Neural cell (in vitro differentiated cells): ENCODE measurements around the gene CD151. TPM values are rescaled to one million over a fixed set of nuclear protein-coding genes. Genes with fewer than 3 reads are reported as not detected.

Source experiments
- H2AFZ ChIP-seq: fragments of 200-600, 300-800 bp; sonication (generic), shearing (Covaris generic); 2 replicates; pipeline ENCODE4 v1.6.0; 2014; ENCODE audit warnings: low read depth, mild to moderate bottlenecking, antibody characterized with exemption, low read length, moderate library complexity
- H3F3A ChIP-seq: fragments of 200-600 bp; shearing (Covaris generic); 2 replicates; pipeline ENCODE4 v1.6.1; 2016; ENCODE audit warnings: mild to moderate bottlenecking, moderate library complexity, mixed read lengths, antibody characterized with exemption, low read length; ENCODE audit not compliant: insufficient read depth, poor library complexity, severe bottlenecking
- H3K27ac ChIP-seq: fragments of 200-600, 300-800 bp; sonication (generic), shearing (Covaris generic); 2 replicates; pipeline ENCODE4 v1.5.1; 2014; ENCODE audit warnings: mild to moderate bottlenecking, low read length, moderate library complexity
- H3K27me3 ChIP-seq: fragments of 300-800, 200-600 bp; sonication (generic), shearing (Covaris generic); 2 replicates; pipeline ENCODE4 v1.6.0; 2014; ENCODE audit warnings: mild to moderate bottlenecking, low read depth, low read length, moderate library complexity; ENCODE audit not compliant: insufficient read depth
- H3K36me3 ChIP-seq: fragments of 300-800, 200-600 bp; sonication (generic), shearing (Covaris generic); 2 replicates; pipeline ENCODE4 v1.5.1; 2014; ENCODE audit warnings: mild to moderate bottlenecking, antibody characterized with exemption, low read length, moderate library complexity; ENCODE audit not compliant: insufficient read depth
- H3K4me2 ChIP-seq: fragments of 300-800, 200-600 bp; sonication (generic), shearing (Covaris generic); 2 replicates; pipeline ENCODE4 v1.6.0; 2014; ENCODE audit warnings: mild to moderate bottlenecking, low read length
- H3K4me3 ChIP-seq: fragments of 300-800, 200-600 bp; sonication (generic), shearing (Covaris generic); 2 replicates; pipeline ENCODE4 v1.5.1; 2014; ENCODE audit warnings: mild to moderate bottlenecking, low read length, moderate library complexity
- H3K79me2 ChIP-seq: fragments of 200-600 bp; shearing (Covaris generic); replicated peaks from 2 replicates; pipeline ENCODE4 v1.6.0; 2014; ENCODE audit warnings: mild to moderate bottlenecking, low read length, moderate library complexity; ENCODE audit not compliant: insufficient read depth
- H3K9ac ChIP-seq: fragments of 300-800, 200-600 bp; sonication (generic), shearing (Covaris generic); 2 replicates; pipeline ENCODE4 v1.6.1; 2016; ENCODE audit warnings: mild to moderate bottlenecking, low read length, mixed read lengths
- H3K9me2 ChIP-seq: fragments of 200-600 bp; shearing (Covaris generic); 2 replicates; pipeline ENCODE4 v1.6.1; 2016; ENCODE audit warnings: mild to moderate bottlenecking, low read length, mixed read lengths; ENCODE audit not compliant: insufficient read depth
- H3K9me3 ChIP-seq: fragments of 200-600, 300-800 bp; sonication (generic), shearing (Covaris generic); 2 replicates; pipeline ENCODE4 v1.6.1; 2016; ENCODE audit warnings: mild to moderate bottlenecking, mixed run types, low read length, moderate library complexity, mixed read lengths
- H4K20me1 ChIP-seq: fragments of 200-600 bp; shearing (Covaris generic); 2 replicates; pipeline ENCODE4 v1.6.1; 2016; ENCODE audit warnings: mild to moderate bottlenecking, mixed run types; ENCODE audit not compliant: insufficient read depth
- CTCF ChIP-seq: fragments of 450-650 bp; IDR thresholded peaks from 2 replicates; pipeline ENCODE4 v1.5.1; 2014; ENCODE audit warnings: antibody characterized with exemption, mild to moderate bottlenecking, moderate library complexity; ENCODE audit not compliant: poor library complexity, severe bottlenecking
- EP300 ChIP-seq: fragments of 450-650 bp; conservative IDR thresholded peaks from 2 replicates; pipeline ENCODE4 v1.6.1; 2014; ENCODE audit warnings: antibody characterized with exemption, mild to moderate bottlenecking, moderate library complexity; ENCODE audit not compliant: poor library complexity, severe bottlenecking
- EZH2 ChIP-seq: fragments of 200-600, 300-800 bp; shearing (Covaris generic), sonication (generic); IDR thresholded peaks from 2 replicates; pipeline ENCODE4 v1.6.1; 2014; ENCODE audit warnings: antibody characterized with exemption, low read length, borderline replicate concordance, mild to moderate bottlenecking; ENCODE audit not compliant: insufficient read depth, poor library complexity, severe bottlenecking
- MXI1 ChIP-seq: fragments of 450-650 bp; conservative IDR thresholded peaks from 2 replicates; pipeline ENCODE4 v1.6.1; 2014; ENCODE audit warnings: antibody characterized with exemption, mild to moderate bottlenecking; ENCODE audit not compliant: poor library complexity, severe bottlenecking
- POLR2AphosphoS5 ChIP-seq: IDR thresholded peaks from 2 replicates; pipeline ENCODE4 v1.6.1; 2012
- RAD21 ChIP-seq: fragments of 450-650 bp; conservative IDR thresholded peaks from 2 replicates; pipeline ENCODE4 v1.6.1; 2014; ENCODE audit warnings: antibody characterized with exemption, mild to moderate bottlenecking, moderate library complexity
- REST ChIP-seq: IDR thresholded peaks from 2 replicates; pipeline ENCODE4 v1.6.1; 2012; ENCODE audit warnings: borderline replicate concordance
- SMC3 ChIP-seq: fragments of 450-650 bp; conservative IDR thresholded peaks from 2 replicates; pipeline ENCODE4 v1.6.1; 2014; ENCODE audit warnings: antibody characterized with exemption, mild to moderate bottlenecking, moderate library complexity; ENCODE audit not compliant: poor library complexity
- TAF1 ChIP-seq: IDR thresholded peaks from 2 replicates; pipeline ENCODE4 v1.6.1; 2012; ENCODE audit warnings: low read depth
- polyA plus RNA-seq: library from polyadenylated mRNA; depleted of rRNA; stranded (reverse); fragments of >200 nt; gene quantifications from 2 replicates; pipeline ENCODE4 v1.2.3, GENCODE V29; 2014

CD151 gene
- polyA plus RNA-seq, 1 donor from 2014 or later, result 70.8 TPM

- Histone ChIP-seq H3K27ac (no peak overlapping the region), H4K20me1 (no peaks in the 10 kb centered on the region), H3K79me2 (peaks cover 19% of the 10 kb centered on the region), H3K9ac (no peak overlapping the region), H3K9me3 (no peaks in the 10 kb centered on the region), H3K27me3 (no peaks in the 10 kb centered on the region), H2AFZ (no peak overlapping the region), H3F3A (no peaks in the 10 kb centered on the region), H3K4me2 (no peak overlapping the region), H3K36me3 (no peaks in the 10 kb centered on the region), H3K9me2 (no peaks in the 10 kb centered on the region), H3K4me3 (no peak overlapping the region)
- TF ChIP-seq SMC3, result no peak
- no peak for TF ChIP-seq REST
- no peak for TF ChIP-seq MXI1
- TF ChIP-seq EP300, result no peak
- TF ChIP-seq POLR2AphosphoS5, result no peak
- no peak for TF ChIP-seq EZH2
- TF ChIP-seq TAF1, result no peak
- TF ChIP-seq CTCF, result no peak
- TF ChIP-seq RAD21, result no peak
Measured at GRCh38 chr11:792873-793272, 39.9 kb upstream of the CD151 start.

GRCh38 chr11:793556-793955, 39.2 kb upstream of the CD151 start:
- H2AFZ ChIP-seq, result no peak overlapping the region
- no peaks in the 10 kb centered on the region for H3K36me3 ChIP-seq
- no peaks in the 10 kb centered on the region for H4K20me1 ChIP-seq
- no peaks in the 10 kb centered on the region for H3F3A ChIP-seq
- no peak overlapping the region for H3K27ac ChIP-seq
- H3K9me3 ChIP-seq, result no peaks in the 10 kb centered on the region
- H3K9me2 ChIP-seq, result no peaks in the 10 kb centered on the region
- no peak for TF ChIP-seq RAD21
- TF ChIP-seq MXI1, result no peak
- no peak for TF ChIP-seq CTCF
- no peak for TF ChIP-seq POLR2AphosphoS5
- no peak for TF ChIP-seq REST
- no peak for TF ChIP-seq EP300
- TF ChIP-seq TAF1, result no peak
- no peak for TF ChIP-seq SMC3
- TF ChIP-seq EZH2, result no peak
- H3K27me3 ChIP-seq, result no peaks in the 10 kb centered on the region
- no peak overlapping the region for H3K9ac ChIP-seq
- H3K4me3 ChIP-seq, result no peak overlapping the region
- H3K79me2 ChIP-seq, result peaks cover 18% of the 10 kb centered on the region
- no peak overlapping the region for H3K4me2 ChIP-seq
